ENCODE results near the gene ZNF821.

ZNF821 gene

GRCh38 chr16:71883849-71884638 is at the start of gene ZNF821:
TSS of gene ZNF821 (minus strand) at chr16:71884182. CDS start at chr16:71879946, 4,236 bp downstream.
- peak within 1 kb of the TSS; percentile 91 for H3K27ac ChIP-seq (ENCODE audit: low read depth, low read length)
- no peaks in the 10 kb centered on the region for H3K27me3 ChIP-seq (ENCODE audit: control insufficient read depth, insufficient read depth, low read length)

GRCh38 chr16:71933017-71933416 is 49.0 kb upstream of the ZNF821 start:
- no peak overlapping the region for H3K27ac ChIP-seq (ENCODE audit: low read depth, low read length)
- no peak overlapping the region for H3K9ac ChIP-seq (ENCODE audit: low read depth, low read length)
- no peaks in the 10 kb centered on the region for H3K9me3 ChIP-seq (ENCODE audit: control insufficient read depth, insufficient read depth, low read length)
- H3K4me1 ChIP-seq (ENCODE audit: control insufficient read depth, insufficient read depth, low read length) = 0 out of 2 replicates have a peak, but pooled peaks cover 2% of the 10 kb centered on the region
- H3K27me3 ChIP-seq (ENCODE audit: control insufficient read depth, insufficient read depth, low read length) = no peaks in the 10 kb centered on the region
- H3K4me3 ChIP-seq (ENCODE audit: low read depth, low read length) = no peak overlapping the region
- peaks cover 55% of the 10 kb centered on the region for H3K36me3 ChIP-seq (ENCODE audit: control insufficient read depth, insufficient read depth, low read length)

More at GRCh38 chr16:71883849-71884638, at the start of gene ZNF821:
- Histone ChIP-seq H3K9ac (ENCODE audit: low read depth, low read length) (peak within 1 kb of the TSS; percentile 84), H3K4me1 (ENCODE audit: control insufficient read depth, insufficient read depth, low read length) (peaks cover 14% of the 10 kb centered on the region), H3K36me3 (ENCODE audit: control insufficient read depth, insufficient read depth, low read length) (peaks cover 23% of the 10 kb centered on the region), H3K9me3 (ENCODE audit: control insufficient read depth, insufficient read depth, low read length) (no peaks in the 10 kb centered on the region), H3K4me3 (ENCODE audit: low read depth, low read length) (peak within 1 kb of the TSS; percentile 75)

- Histone ChIP-seq H3K9me3 (ENCODE audit: control insufficient read depth, insufficient read depth, low read length) (no peaks in the 10 kb centered on the region), H3K9ac (ENCODE audit: low read depth, low read length) (no peak overlapping the region), H3K27ac (ENCODE audit: low read depth, low read length) (no peak overlapping the region), H3K4me3 (ENCODE audit: low read depth, low read length) (no peak overlapping the region), H3K4me1 (ENCODE audit: control insufficient read depth, insufficient read depth, low read length) (no peaks in the 10 kb centered on the region), H3K27me3 (ENCODE audit: control insufficient read depth, insufficient read depth, low read length) (no peaks in the 10 kb centered on the region), H3K36me3 (ENCODE audit: control insufficient read depth, insufficient read depth, low read length) (peaks cover 70% of the 10 kb centered on the region)
These were observed 47.6 kb upstream of the ZNF821 start for GRCh38 chr16:71931599-71931998.

- no peaks in the 10 kb centered on the region for H3K9me3 ChIP-seq (ENCODE audit: control insufficient read depth, insufficient read depth, low read length)
- H3K27ac ChIP-seq (ENCODE audit: low read depth, low read length) = no peak overlapping the region
- H3K27me3 ChIP-seq (ENCODE audit: control insufficient read depth, insufficient read depth, low read length) = no peaks in the 10 kb centered on the region
- no peak overlapping the region for H3K9ac ChIP-seq (ENCODE audit: low read depth, low read length)
- H3K36me3 ChIP-seq (ENCODE audit: control insufficient read depth, insufficient read depth, low read length) = peaks cover 76% of the 10 kb centered on the region
- no peaks in the 10 kb centered on the region for H3K4me1 ChIP-seq (ENCODE audit: control insufficient read depth, insufficient read depth, low read length)
- H3K4me3 ChIP-seq (ENCODE audit: low read depth, low read length) = no peak overlapping the region
These were observed 47.0 kb upstream of the ZNF821 start for GRCh38 chr16:71931001-71931400.

GRCh38 chr16:71930013-71930563 is 46.1 kb upstream of the ZNF821 start:
- no peak overlapping the region for H3K9ac ChIP-seq (ENCODE audit: low read depth, low read length)
- H3K27ac ChIP-seq (ENCODE audit: low read depth, low read length) = no peak overlapping the region
- no peaks in the 10 kb centered on the region for H3K9me3 ChIP-seq (ENCODE audit: control insufficient read depth, insufficient read depth, low read length)
- no peaks in the 10 kb centered on the region for H3K27me3 ChIP-seq (ENCODE audit: control insufficient read depth, insufficient read depth, low read length)
- peaks cover 83% of the 10 kb centered on the region for H3K36me3 ChIP-seq (ENCODE audit: control insufficient read depth, insufficient read depth, low read length)
- H3K4me3 ChIP-seq (ENCODE audit: low read depth, low read length) = no peak overlapping the region
- H3K4me1 ChIP-seq (ENCODE audit: control insufficient read depth, insufficient read depth, low read length) = no peaks in the 10 kb centered on the region

- Histone ChIP-seq H3K4me1 (ENCODE audit: control insufficient read depth, insufficient read depth, low read length) (no peaks in the 10 kb centered on the region), H3K4me3 (ENCODE audit: low read depth, low read length) (no peak overlapping the region), H3K36me3 (ENCODE audit: control insufficient read depth, insufficient read depth, low read length) (peaks cover 85% of the 10 kb centered on the region), H3K27ac (ENCODE audit: low read depth, low read length) (no peak overlapping the region), H3K9me3 (ENCODE audit: control insufficient read depth, insufficient read depth, low read length) (no peaks in the 10 kb centered on the region), H3K27me3 (ENCODE audit: control insufficient read depth, insufficient read depth, low read length) (no peaks in the 10 kb centered on the region), H3K9ac (ENCODE audit: low read depth, low read length) (no peak overlapping the region)
These were observed 45.1 kb upstream of the ZNF821 start for GRCh38 chr16:71929048-71929447.

GRCh38 chr16:71927787-71928186 is 43.8 kb upstream of the ZNF821 start:
- no peaks in the 10 kb centered on the region for H3K4me1 ChIP-seq (ENCODE audit: control insufficient read depth, insufficient read depth, low read length)
- no peaks in the 10 kb centered on the region for H3K9me3 ChIP-seq (ENCODE audit: control insufficient read depth, insufficient read depth, low read length)
- peaks cover 90% of the 10 kb centered on the region for H3K36me3 ChIP-seq (ENCODE audit: control insufficient read depth, insufficient read depth, low read length)
- H3K9ac ChIP-seq (ENCODE audit: low read depth, low read length) = no peak overlapping the region
- H3K27ac ChIP-seq (ENCODE audit: low read depth, low read length) = no peak overlapping the region
- H3K4me3 ChIP-seq (ENCODE audit: low read depth, low read length) = no peak overlapping the region
- H3K27me3 ChIP-seq (ENCODE audit: control insufficient read depth, insufficient read depth, low read length) = no peaks in the 10 kb centered on the region

GRCh38 chr16:71927383-71927782 is 43.4 kb upstream of the ZNF821 start:
- no peaks in the 10 kb centered on the region for H3K9me3 ChIP-seq (ENCODE audit: control insufficient read depth, insufficient read depth, low read length)
- peaks cover 94% of the 10 kb centered on the region for H3K36me3 ChIP-seq (ENCODE audit: control insufficient read depth, insufficient read depth, low read length)
- H3K27ac ChIP-seq (ENCODE audit: low read depth, low read length) = no peak overlapping the region
- no peak overlapping the region for H3K9ac ChIP-seq (ENCODE audit: low read depth, low read length)
- no peaks in the 10 kb centered on the region for H3K4me1 ChIP-seq (ENCODE audit: control insufficient read depth, insufficient read depth, low read length)
- no peaks in the 10 kb centered on the region for H3K27me3 ChIP-seq (ENCODE audit: control insufficient read depth, insufficient read depth, low read length)
- no peak overlapping the region for H3K4me3 ChIP-seq (ENCODE audit: low read depth, low read length)

GRCh38 chr16:71924710-71925109 is 40.7 kb upstream of the ZNF821 start:
- H3K27me3 ChIP-seq (ENCODE audit: control insufficient read depth, insufficient read depth, low read length) = no peaks in the 10 kb centered on the region
- H3K9me3 ChIP-seq (ENCODE audit: control insufficient read depth, insufficient read depth, low read length) = no peaks in the 10 kb centered on the region
- peaks cover 97% of the 10 kb centered on the region for H3K36me3 ChIP-seq (ENCODE audit: control insufficient read depth, insufficient read depth, low read length)
- H3K9ac ChIP-seq (ENCODE audit: low read depth, low read length) = no peak overlapping the region
- no peak overlapping the region for H3K27ac ChIP-seq (ENCODE audit: low read depth, low read length)
- H3K4me1 ChIP-seq (ENCODE audit: control insufficient read depth, insufficient read depth, low read length) = no peaks in the 10 kb centered on the region
- H3K4me3 ChIP-seq (ENCODE audit: low read depth, low read length) = no peak overlapping the region

GRCh38 chr16:71923941-71924690 is 40.1 kb upstream of the ZNF821 start:
- Histone ChIP-seq H3K27ac (ENCODE audit: low read depth, low read length) (no peak overlapping the region), H3K27me3 (ENCODE audit: control insufficient read depth, insufficient read depth, low read length) (no peaks in the 10 kb centered on the region), H3K36me3 (ENCODE audit: control insufficient read depth, insufficient read depth, low read length) (peaks cover 97% of the 10 kb centered on the region), H3K9me3 (ENCODE audit: control insufficient read depth, insufficient read depth, low read length) (no peaks in the 10 kb centered on the region), H3K4me1 (ENCODE audit: control insufficient read depth, insufficient read depth, low read length) (no peaks in the 10 kb centered on the region), H3K4me3 (ENCODE audit: low read depth, low read length) (no peak overlapping the region), H3K9ac (ENCODE audit: low read depth, low read length) (no peak overlapping the region)

- H3K9me3 ChIP-seq (ENCODE audit: control insufficient read depth, insufficient read depth, low read length) = no peaks in the 10 kb centered on the region
- H3K4me3 ChIP-seq (ENCODE audit: low read depth, low read length) = no peak overlapping the region
- no peaks in the 10 kb centered on the region for H3K4me1 ChIP-seq (ENCODE audit: control insufficient read depth, insufficient read depth, low read length)
- H3K27ac ChIP-seq (ENCODE audit: low read depth, low read length) = no peak overlapping the region
- H3K9ac ChIP-seq (ENCODE audit: low read depth, low read length) = no peak overlapping the region
- H3K36me3 ChIP-seq (ENCODE audit: control insufficient read depth, insufficient read depth, low read length) = peaks cover 98% of the 10 kb centered on the region
- no peaks in the 10 kb centered on the region for H3K27me3 ChIP-seq (ENCODE audit: control insufficient read depth, insufficient read depth, low read length)
These were observed 36.7 kb upstream of the ZNF821 start for GRCh38 chr16:71920658-71921057.

Measured in HUES48 (cell line).